ENCODE measurements around the gene ULK2. TPM values are rescaled to one million over a fixed set of nuclear protein-coding genes. Genes with fewer than 3 reads are reported as not detected.

ULK2 gene
- total and polyA plus RNA-seq, 2 donors from 2014 or later: 6.6 to 16.3 TPM

DNA sequence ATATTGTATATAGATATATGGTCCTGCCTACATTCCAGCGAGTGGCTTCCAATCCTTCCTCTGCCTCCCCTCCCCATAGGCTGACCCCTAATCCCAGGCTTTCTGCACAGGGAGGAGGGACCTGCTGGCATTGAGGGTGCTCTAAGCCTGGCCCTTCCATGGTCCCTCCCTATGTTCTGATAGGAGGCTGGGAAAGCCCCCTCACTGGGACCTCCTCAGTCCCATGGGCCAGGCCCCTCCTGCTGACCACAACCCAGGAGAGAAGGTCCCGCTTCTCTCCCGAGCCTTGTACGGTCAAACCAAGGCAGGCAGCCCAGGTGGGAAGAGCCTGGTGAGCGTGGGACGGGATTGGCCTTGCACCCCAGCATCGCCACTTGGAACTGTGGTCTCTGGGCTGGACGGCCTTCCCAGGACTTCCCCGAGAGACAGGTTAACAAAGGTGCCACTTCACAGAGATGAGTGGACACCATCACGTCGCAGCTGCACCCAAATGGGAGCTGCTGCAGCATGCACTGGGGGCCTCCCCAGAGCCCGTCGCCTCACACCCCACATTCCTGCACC is 120.5 kb downstream of the ULK2 start:
- intact Hi-C loops (cut with DNase I): no loop called here
- Histone ChIP-seq H3K4me1 (ENCODE audit: control insufficient read depth in 2 of 3, insufficient read depth in 2 of 3, low read depth in 1 of 3, low read length in 3 of 3) (peaks cover 0 to 8% (median 0%) of the 10 kb centered on the region in 3 donors), H3K27me3 (ENCODE audit: control insufficient read depth, insufficient read depth, low read length) (no peaks in the 10 kb centered on the region), H3K27ac (ENCODE audit: low read depth in 2 of 2, low read length in 2 of 2) (no peak overlapping the region), H3K4me3 (ENCODE audit: low read length in 3 of 3) (no peak overlapping the region), H3K9me3 (ENCODE audit: control insufficient read depth in 2 of 3, insufficient read depth in 1 of 3, low read length in 3 of 3) (no peaks in the 10 kb centered on the region), H3K36me3 (ENCODE audit: control insufficient read depth in 2 of 3, insufficient read depth in 3 of 3, low read length in 3 of 3) (no peaks in the 10 kb centered on the region), H3K9ac (ENCODE audit: low read length in 3 of 3) (no peak overlapping the region)
- FAIRE-seq (no peak), DNase-seq (no peak)
- TF ChIP-seq, protein P1, sequence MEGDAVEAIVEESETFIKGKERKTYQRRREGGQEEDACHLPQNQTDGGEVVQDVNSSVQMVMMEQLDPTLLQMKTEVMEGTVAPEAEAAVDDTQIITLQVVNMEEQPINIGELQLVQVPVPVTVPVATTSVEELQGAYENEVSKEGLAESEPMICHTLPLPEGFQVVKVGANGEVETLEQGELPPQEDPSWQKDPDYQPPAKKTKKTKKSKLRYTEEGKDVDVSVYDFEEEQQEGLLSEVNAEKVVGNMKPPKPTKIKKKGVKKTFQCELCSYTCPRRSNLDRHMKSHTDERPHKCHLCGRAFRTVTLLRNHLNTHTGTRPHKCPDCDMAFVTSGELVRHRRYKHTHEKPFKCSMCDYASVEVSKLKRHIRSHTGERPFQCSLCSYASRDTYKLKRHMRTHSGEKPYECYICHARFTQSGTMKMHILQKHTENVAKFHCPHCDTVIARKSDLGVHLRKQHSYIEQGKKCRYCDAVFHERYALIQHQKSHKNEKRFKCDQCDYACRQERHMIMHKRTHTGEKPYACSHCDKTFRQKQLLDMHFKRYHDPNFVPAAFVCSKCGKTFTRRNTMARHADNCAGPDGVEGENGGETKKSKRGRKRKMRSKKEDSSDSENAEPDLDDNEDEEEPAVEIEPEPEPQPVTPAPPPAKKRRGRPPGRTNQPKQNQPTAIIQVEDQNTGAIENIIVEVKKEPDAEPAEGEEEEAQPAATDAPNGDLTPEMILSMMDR (IDR thresholded peaks at IDR 0.05; ENCODE audit: borderline replicate concordance, extremely low read depth, insufficient read depth): no peak

DNA sequence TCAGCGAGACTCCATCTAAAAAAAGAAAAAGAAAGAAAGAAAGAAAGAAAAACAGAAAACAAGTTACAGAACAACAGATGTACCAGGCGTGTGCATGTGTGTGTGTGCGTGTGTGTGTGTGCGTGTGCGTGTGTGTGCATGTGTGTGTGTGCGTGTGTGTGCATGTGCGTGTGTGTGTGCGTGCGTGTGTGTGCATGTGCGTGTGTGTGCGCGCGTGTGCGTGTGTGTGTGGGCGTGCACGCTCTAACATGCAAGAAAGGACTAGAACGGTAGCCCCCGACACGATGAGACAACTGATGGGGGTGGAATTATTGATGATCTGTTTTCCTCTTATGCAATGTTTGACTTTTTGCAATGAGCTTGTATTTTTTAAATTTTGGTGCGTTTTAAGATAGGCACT is 121.2 kb downstream of the ULK2 start:
- Histone ChIP-seq H3K9ac (ENCODE audit: low read length in 3 of 3) (no peak overlapping the region), H3K4me3 (ENCODE audit: low read length in 3 of 3) (no peak overlapping the region), H3K36me3 (ENCODE audit: control insufficient read depth in 2 of 3, insufficient read depth in 3 of 3, low read length in 3 of 3) (no peaks in the 10 kb centered on the region), H3K27ac (ENCODE audit: low read depth in 2 of 2, low read length in 2 of 2) (no peak overlapping the region), H3K4me1 (ENCODE audit: control insufficient read depth in 2 of 3, insufficient read depth in 2 of 3, low read depth in 1 of 3, low read length in 3 of 3) (peaks cover 0 to 11% (median 0%) of the 10 kb centered on the region in 3 donors), H3K27me3 (ENCODE audit: control insufficient read depth, insufficient read depth, low read length) (no peaks in the 10 kb centered on the region), H3K9me3 (ENCODE audit: control insufficient read depth in 2 of 3, insufficient read depth in 1 of 3, low read length in 3 of 3) (no peaks in the 10 kb centered on the region)
- intact Hi-C loops (cut with DNase I): no loop called here
- no peak for DNase-seq
- TF ChIP-seq, protein P1 (IDR thresholded peaks at IDR 0.05; ENCODE audit: borderline replicate concordance, extremely low read depth, insufficient read depth): no peak
- FAIRE-seq: no peak

DNA sequence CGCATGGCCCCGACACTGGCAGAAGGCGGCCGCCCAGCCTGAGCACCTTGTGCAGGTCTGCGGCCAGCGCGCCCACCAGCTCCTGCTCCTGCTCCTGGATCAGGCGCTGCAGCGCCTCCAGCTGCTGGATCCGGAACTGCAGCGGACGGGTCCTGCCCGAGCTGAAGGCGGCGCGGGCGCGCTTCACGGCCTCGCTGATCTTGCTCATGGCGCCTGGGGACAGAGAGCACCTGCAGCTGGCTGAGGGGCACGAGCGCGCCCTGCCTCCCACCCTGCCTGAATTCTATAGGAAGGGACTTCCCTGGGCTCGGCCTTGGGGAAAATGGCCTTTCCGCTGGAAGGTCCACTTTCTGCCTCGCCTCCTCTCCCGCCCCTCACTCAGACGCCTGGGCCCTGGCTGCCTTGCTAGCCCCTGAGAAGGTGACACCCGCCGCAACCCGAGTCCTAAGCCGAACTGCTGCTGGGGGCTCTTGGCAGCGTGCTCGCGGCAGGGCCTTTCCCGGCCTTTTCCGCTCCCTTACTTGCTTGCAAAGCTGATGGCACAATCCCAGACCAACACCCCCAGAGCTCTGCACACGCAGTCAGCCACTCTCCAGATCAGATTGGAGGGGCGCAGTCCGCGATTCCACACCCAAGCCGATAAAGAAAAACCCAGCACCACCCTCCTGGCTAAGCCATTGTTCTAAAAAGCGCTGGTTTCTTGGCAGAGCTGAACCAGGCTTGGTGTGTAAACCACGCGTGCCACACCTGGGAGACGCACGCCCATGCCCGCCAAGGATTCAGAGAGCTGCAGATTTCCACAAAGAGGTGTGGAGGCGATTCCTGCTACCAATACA is 122.6 kb downstream of the ULK2 start:
- intact Hi-C loops (cut with DNase I): no loop called here
- peak; percentile 95 to 97 (median 96) for DNase-seq
- peaks cover 0 to 11% (median 0%) of the 10 kb centered on the region in 3 donors for H3K4me1 ChIP-seq (ENCODE audit: control insufficient read depth in 2 of 3, insufficient read depth in 2 of 3, low read depth in 1 of 3, low read length in 3 of 3)
- TF ChIP-seq, protein P1 (IDR thresholded peaks at IDR 0.05; ENCODE audit: borderline replicate concordance, extremely low read depth, insufficient read depth): peak; percentile 95
- no peak overlapping the region for H3K27ac ChIP-seq (ENCODE audit: low read depth in 2 of 2, low read length in 2 of 2)
- H3K27me3 ChIP-seq (ENCODE audit: control insufficient read depth, insufficient read depth, low read length): no peaks in the 10 kb centered on the region
- H3K9ac ChIP-seq (ENCODE audit: low read length in 3 of 3): peak overlapping the region in 1 of 3 donors; percentile 19
- H3K9me3 ChIP-seq (ENCODE audit: control insufficient read depth in 2 of 3, insufficient read depth in 1 of 3, low read length in 3 of 3): no peaks in the 10 kb centered on the region
- no peaks in the 10 kb centered on the region for H3K36me3 ChIP-seq (ENCODE audit: control insufficient read depth in 2 of 3, insufficient read depth in 3 of 3, low read length in 3 of 3)
- peak overlapping the region in 2 of 3 donors; percentile 36 to 44 for H3K4me3 ChIP-seq (ENCODE audit: low read length in 3 of 3)
- FAIRE-seq: no peak
